Testis (tissue), 5 donors: ENCODE results near the gene HPGDS. TPM values are rescaled to one million over a fixed set of nuclear protein-coding genes. Genes with fewer than 3 reads are reported as not detected.
"Not testable (repeated sequence)": the region's sequence is repeated elsewhere in the genome, so short reads cannot be mapped to it uniquely, and the experiment has no call there.

Source experiments
- DNase-seq: peaks from one replicate; pipeline ENCODE4 v3.0.0-alpha.2; 2019
- H3K27ac ChIP-seq, 2 donors: fragments of 200-600 bp; sonication (generic); one replicate each; pipeline ENCODE4 v1.5.1; 2019
- H3K27me3 ChIP-seq: fragments of 200-600 bp; sonication (generic); one replicate; pipeline ENCODE4 v1.5.1; 2019
- H3K36me3 ChIP-seq: fragments of 200-600 bp; sonication (generic); one replicate; pipeline ENCODE4 v1.5.1; 2017; ENCODE audit warnings: low read depth; ENCODE audit errors: missing control alignments
- H3K4me1 ChIP-seq: fragments of 200-600 bp; sonication (generic); one replicate; pipeline ENCODE4 v1.5.1; 2019
- H3K4me3 ChIP-seq, 2 donors: fragments of 200-600 bp; sonication (generic); one replicate each; pipeline ENCODE4 v1.5.1; 2017 to 2019
- H3K9me3 ChIP-seq: fragments of 200-600 bp; sonication (generic); one replicate; pipeline ENCODE4 v1.5.1; 2017
- CTCF ChIP-seq, 3 experiments: fragments of 450-650 bp in 2 of 3; fragments of 200-600 bp in 1 of 3; sonication (generic) in 1 of 3; IDR thresholded peaks; one replicate each; pipeline ENCODE4 v1.5.1; 2016 to 2019; ENCODE audit warnings: antibody characterized with exemption in 3 of 3, mild to moderate bottlenecking in 2 of 3, moderate library complexity in 1 of 3
- POLR2A ChIP-seq: fragments of 450-650 bp; IDR thresholded peaks from one replicate; pipeline ENCODE4 v1.6.1; 2017; ENCODE audit warnings: antibody characterized with exemption, mild to moderate bottlenecking, moderate library complexity
- WGBS, 2 donors: methylation state at CpG; one replicate each; pipeline ENCODE4 v1.1.5; 2018; 5-methylcytosine and 5-hydroxymethylcytosine counted together
- intact Hi-C: fragments of 100-400 bp; cut with DNase I; formaldehyde crosslinking; loops from one replicate; pipeline ENCODE4 v1.15.1; 2023; ENCODE audit warnings: low total_unique reads
- long read RNA-seq, 2 donors: transcript quantifications; one replicate each; lab custom pipeline, GENCODE V29; 2026
- polyA plus RNA-seq: library from polyadenylated mRNA; stranded (reverse); fragments of 350-450 nt; fragmentation: Illumina TruSeq; extraction: RNeasy Lipid Tissue Mini Kit (QIAGEN cat#74804); gene quantifications from one replicate; pipeline ENCODE4 v1.2.3, GENCODE V29; 2014; ENCODE audit warnings: low read depth, low replicate concordance; ENCODE audit not compliant: insufficient read depth
- total RNA-seq, 2 donors: library from RNA; depleted of rRNA; stranded (reverse); fragments of >200 nt; gene quantifications; one replicate each; pipeline ENCODE4 v1.2.3, GENCODE V29; 2016

Gene HPGDS
- total RNA-seq (under 1 TPM; 0.39 to 0.68 TPM), polyA plus RNA-seq (1.7 TPM)
- long read RNA-seq, donor 1, partial matches to known transcripts: 0 of 1 reads
- long read RNA-seq, donor 1, other reads (novel, unspliced or antisense): 0 of 1 reads
- long read RNA-seq, donor 2, partial matches to known transcripts: 0 of 2 reads
- long read RNA-seq, donor 2, other reads (novel, unspliced or antisense): 0 of 2 reads

GRCh38 chr4:94342694-94343093 is at the start of gene HPGDS:
TSS of gene HPGDS (minus strand) at chr4:94342836. CDS start at chr4:94334629, 8,207 bp downstream.
- 86 to 90% methylated on average over 5 of the region's 5 CpGs for WGBS, 2 donors
- Histone ChIP-seq H3K9me3 (no peaks in the 10 kb centered on the region), H3K27ac (no peak within 1 kb of the TSS), H3K27me3 (no peaks in the 10 kb centered on the region), H3K4me1 (no peaks in the 10 kb centered on the region), H3K4me3 (no peak within 1 kb of the TSS), H3K36me3 (no peaks in the 10 kb centered on the region)
- intact Hi-C loops: no loop called here
- DNase-seq: peak; percentile 24
- TF ChIP-seq POLR2A: no peak
- TF ChIP-seq CTCF (IDR thresholded peaks at IDR 0.05): no peak

DNA sequence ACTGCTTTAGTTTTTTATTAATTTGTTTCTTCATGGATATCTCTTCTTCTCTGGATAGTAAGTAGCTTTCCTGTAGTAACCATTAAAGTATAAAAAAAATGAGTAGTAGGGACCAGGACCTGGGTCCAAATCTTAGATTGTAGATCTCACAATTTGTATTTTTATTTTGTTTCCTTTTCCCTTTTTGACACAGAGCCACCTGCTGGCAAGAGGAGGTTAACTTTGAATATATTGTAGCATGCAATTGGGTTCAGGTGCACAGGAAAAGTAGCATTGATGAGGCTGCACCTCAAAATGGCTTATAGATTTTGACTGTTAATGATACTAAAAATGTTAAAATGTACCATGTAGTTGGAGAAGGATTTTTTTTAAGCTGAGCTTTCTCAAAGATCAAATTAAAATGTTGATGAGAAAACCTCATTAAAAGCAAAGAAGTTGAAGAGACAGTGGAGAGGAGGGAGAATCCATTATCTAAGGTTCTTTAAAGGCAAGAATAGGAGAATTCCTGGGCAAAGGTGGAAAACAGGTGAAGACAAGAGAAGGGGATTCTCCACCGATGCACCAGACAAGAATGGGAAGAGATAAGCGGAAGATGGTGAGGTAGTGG is 48.3 kb upstream of the HPGDS start:
- peak; percentile 16 for DNase-seq
- WGBS, 2 donors: 88 to 91% methylated on average over 2 of the region's 2 CpGs
- Histone ChIP-seq H3K27ac (no peak overlapping the region), H3K9me3 (no peaks in the 10 kb centered on the region), H3K36me3 (no peaks in the 10 kb centered on the region), H3K4me3 (no peak overlapping the region), H3K27me3 (no peaks in the 10 kb centered on the region), H3K4me1 (no peaks in the 10 kb centered on the region)
- TF ChIP-seq CTCF (IDR thresholded peaks at IDR 0.05): peak in 2 of 3 experiments; percentile 16 to 26
- no peak for TF ChIP-seq POLR2A
- intact Hi-C loops: no loop called here

DNA sequence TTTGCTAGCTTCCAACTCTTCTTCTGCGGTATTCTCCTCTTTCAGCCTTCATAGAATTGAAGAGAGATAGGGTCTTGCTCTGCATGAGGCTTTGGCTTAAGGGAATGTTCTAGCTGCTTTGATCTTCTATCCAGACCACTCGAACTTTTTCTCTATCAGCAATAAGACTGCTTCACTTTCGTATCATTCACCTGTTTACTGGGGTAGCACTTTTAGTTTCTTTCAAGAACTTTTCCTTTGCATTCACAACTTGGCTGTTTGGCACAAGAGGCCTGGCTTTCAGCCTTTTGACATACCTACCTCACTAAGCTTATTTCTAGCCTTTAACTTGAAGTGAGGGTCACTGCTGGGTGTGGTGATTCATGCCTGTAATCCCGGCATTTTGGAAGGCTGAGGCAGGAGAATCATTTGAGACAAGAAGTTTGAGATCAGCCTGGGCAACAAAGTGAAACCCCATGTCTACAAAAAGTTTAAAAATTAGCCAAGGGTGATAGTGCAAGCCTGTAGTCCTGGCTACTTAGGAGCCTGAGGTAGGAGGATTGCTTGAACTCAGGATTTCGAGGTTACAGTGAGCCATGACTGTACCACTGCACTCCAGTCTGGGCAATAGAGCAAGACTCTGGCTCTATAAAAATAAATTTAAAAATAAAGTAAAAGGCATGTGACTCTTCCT is 47.1 kb upstream of the HPGDS start:
- 90 to 91% methylated on average over 5 of the region's 5 CpGs for WGBS, 2 donors
- DNase-seq: no peak
- no peaks in the 10 kb centered on the region for H3K4me1 ChIP-seq
- no peak overlapping the region for H3K27ac ChIP-seq
- H3K27me3 ChIP-seq: no peaks in the 10 kb centered on the region
- intact Hi-C loops: no loop called here
- TF ChIP-seq CTCF (IDR thresholded peaks at IDR 0.05) (no peak), POLR2A (no peak)
- H3K9me3 ChIP-seq: no peaks in the 10 kb centered on the region
- H3K36me3 ChIP-seq: no peaks in the 10 kb centered on the region
- H3K4me3 ChIP-seq: no peak overlapping the region

DNA sequence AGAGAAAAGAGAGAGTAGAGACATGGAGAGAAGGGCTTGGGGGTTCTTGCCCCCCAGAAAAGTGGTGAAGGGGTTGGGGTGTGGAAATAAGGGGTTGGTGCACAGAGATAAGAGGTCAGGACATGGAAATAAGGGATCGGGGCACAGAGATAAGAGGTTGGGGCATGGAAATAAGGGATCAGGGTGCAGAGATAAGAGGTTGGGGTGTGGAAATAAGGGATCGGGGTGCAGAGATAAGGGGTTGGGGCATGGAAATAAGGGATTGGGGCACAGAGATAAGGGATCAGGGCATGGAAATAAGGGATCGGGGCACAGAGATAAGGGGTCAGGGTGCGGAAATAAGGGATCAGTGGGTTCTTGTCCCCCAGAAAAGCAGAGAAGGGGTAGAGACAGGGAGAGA is 45.3 kb upstream of the HPGDS start:
- H3K9me3 ChIP-seq, H3K4me3 ChIP-seq, DNase-seq, H3K27ac ChIP-seq, H3K4me1 ChIP-seq, intact Hi-C loops, H3K36me3 ChIP-seq, H3K27me3 ChIP-seq: not testable (repeated sequence)
- 66 to 73% methylated on average over 4 of the region's 4 CpGs for WGBS, 2 donors

GRCh38 chr4:94385452-94385851 is 42.8 kb upstream of the HPGDS start:
- H3K4me1 ChIP-seq, H3K36me3 ChIP-seq, H3K27ac ChIP-seq, H3K4me3 ChIP-seq, H3K27me3 ChIP-seq, H3K9me3 ChIP-seq, DNase-seq, intact Hi-C loops: not testable (repeated sequence)
- WGBS, 2 donors: 75 to 91% methylated on average over 3 of the region's 3 CpGs

- H3K27ac ChIP-seq, H3K9me3 ChIP-seq, H3K27me3 ChIP-seq, intact Hi-C loops, H3K4me3 ChIP-seq, DNase-seq, H3K36me3 ChIP-seq, H3K4me1 ChIP-seq: not testable (repeated sequence)
- WGBS, 2 donors: 72 to 85% methylated on average over 5 of the region's 5 CpGs
Measured at GRCh38 chr4:94382891-94383290, 40.3 kb upstream of the HPGDS start.
